Mesenteric fat pad (tissue), 1 donor: ENCODE results near the gene ANKS1B. TPM values are rescaled to one million over a fixed set of nuclear protein-coding genes. Genes with fewer than 3 reads are reported as not detected.

Source experiments
- DNase-seq: peaks from one replicate; pipeline ENCODE4 v3.0.0-alpha.2; 2020; ENCODE audit warnings: low spot score
- total RNA-seq: library from RNA; stranded (reverse); fragmentation: NEBNext Ultra II Directional; extraction: Animal tissue kit (Norgen Biotek cat#: 25700); gene quantifications from one replicate; pipeline ENCODE4 v1.2.1, GENCODE V29; 2021
- donor health status: DM: yes; HTN: yes; CAD: no.

Gene ANKS1B
- total RNA-seq, 1 donor from 2014 or later: 5.3 TPM

DNA sequence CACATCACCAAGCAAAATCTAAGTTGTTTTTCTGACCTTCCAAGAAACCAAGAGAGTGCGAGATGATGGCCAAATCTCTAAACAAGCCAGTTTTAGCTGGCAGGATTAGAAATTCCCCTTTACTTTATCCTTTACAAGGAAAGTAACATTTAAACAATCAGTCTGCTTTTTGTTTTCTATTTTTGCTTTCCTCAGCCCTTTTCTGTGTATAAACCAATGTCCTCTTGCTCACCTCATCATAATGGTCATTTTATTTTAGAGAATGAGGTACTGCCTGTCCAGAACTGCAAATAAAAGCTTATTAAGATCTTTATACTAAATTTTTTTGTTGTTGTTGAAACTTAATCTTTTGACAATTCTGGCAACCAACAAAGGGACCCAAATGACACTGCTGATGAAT, 779.6 kb downstream of the ANKS1B start:
- no peak for DNase-seq

DNA sequence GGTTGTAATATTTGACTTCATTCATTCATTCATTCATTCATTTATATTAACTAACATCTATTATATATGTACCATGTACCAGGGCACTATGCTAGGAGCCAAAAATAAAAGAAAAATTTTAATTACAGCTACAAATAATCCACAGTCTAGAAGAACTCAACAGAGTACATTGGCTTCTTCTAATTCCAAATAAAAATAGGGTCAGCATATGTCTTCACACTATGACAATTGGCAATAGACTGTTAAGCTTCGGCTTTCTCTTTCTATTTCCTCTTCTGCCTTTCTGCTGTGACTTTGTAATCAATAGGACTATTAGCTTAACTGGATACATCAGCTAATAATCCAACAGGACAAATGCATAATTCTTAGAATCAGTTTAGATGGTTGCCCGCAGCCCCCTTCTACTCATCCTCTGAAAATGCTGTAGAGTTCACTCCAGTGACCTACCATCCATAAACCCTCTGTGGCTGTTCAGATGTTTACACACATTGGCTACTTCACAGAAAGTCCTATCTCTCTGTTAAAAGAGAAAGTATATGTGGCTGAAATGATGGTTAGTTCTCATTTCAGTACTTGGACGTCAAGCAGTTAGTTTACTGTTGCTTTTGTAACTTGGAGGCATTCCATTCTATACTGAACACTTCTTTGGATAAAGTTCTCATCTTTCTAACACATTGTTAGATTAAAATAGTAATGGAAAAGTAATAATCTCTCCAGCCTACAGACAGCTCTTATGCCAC, 782.7 kb downstream of the ANKS1B start:
- DNase-seq: no peak

DNA sequence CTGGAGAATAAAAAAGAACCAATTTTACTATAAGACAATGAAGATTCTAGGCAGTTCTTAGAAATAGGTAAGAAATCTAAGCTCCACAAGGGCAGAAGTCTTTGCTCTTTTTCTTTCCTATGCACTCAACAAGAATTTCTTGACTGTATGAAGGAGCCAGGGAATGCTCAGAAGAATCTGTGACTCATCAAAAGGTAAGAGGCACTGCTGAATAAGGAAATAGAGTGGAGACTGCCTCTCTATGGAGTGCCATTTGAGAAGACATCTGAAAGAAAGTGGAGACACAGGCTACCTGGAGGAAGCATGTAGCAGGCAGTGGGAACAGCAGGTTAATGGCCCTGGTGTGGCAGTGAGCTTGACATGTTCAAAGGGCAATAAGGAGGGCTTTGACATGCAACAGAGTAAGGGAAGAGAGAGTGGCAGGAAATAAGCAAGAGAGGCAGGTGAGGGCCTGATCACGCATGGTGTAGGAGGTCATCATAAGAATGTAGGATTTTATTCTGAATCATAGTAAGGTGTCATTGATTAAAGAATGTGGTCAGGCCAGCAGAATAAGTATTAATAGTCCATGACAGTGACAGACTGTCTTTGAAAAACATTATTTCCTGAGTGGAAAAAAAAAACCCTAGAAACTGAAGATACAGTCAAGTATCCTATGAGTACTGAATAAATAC, 783.9 kb downstream of the ANKS1B start:
- DNase-seq: no peak

DNA sequence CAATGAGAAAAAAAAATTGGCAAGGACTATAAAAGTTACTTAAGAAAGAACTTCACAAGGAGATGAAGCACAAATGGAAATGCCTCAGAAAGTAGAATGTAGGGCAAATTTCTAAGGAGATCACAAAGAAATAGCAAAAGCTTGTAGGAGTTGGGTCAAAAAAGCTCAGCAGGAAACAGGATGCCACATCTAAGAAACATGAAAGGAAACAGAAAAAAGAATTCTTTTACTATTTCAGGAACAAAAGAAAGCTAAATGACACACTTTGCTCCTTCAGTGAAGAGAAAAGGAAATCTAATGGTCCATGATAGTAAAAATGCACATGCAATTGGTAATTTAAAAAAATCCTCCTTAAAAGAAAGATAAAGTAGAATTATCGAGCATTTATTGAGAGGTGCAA, 789.3 kb downstream of the ANKS1B start:
- no peak for DNase-seq

DNA sequence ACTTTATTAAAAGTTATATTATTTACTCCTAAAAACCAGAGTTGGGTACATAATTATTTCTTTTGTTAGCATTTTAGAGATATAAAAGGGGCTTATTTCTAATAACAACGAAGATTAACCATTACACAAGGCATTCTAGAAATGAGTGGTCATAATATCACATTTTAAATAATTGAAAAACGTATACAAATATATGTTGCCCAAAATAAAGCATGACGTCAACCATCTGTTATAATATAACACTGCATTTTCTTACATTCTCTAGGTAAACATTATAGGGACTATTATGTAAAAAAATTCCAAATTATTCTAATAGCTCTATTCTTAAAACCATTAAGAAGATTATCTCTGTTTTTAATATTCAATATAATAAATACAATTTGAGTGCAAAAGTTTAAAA, 792.2 kb downstream of the ANKS1B start:
- DNase-seq: no peak

DNA sequence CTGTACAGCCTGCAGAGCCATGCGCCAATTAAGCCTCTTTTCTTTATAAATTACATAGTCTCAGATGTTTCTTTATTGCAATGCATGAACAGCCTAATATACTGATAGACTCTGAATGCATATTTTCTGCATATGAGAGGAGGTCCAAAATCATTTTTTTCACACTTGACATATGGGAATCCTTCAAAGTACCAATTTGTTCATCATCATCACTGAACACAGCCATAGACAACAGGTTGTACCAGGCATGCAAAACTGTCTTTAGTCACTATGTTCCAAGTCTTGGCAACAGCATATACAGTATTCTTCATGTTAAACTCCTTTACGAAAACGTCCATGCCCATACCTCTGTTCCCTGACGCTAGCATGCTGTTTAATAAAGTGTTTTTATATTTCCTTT, 807.9 kb downstream of the ANKS1B start:
- no peak for DNase-seq

DNA sequence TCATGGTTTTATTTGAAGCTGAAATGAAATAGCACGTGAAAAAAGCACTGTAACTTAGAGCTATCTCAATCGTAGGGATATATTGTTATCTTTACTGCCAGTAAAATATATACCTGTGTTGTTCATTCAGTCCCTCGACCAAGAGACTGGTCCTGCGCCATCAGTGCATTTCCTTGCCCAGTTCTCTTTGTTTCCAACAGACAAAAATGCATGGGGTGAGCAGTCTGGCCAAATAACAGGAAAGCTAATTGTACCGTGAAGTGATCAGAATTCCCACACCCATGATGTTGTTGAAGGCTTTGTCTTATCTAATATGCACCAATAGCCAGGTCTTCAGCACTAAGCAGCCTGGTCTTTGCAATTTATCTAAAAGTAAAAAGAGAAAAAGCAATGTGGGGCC, 814.3 kb downstream of the ANKS1B start:
- no peak for DNase-seq

DNA sequence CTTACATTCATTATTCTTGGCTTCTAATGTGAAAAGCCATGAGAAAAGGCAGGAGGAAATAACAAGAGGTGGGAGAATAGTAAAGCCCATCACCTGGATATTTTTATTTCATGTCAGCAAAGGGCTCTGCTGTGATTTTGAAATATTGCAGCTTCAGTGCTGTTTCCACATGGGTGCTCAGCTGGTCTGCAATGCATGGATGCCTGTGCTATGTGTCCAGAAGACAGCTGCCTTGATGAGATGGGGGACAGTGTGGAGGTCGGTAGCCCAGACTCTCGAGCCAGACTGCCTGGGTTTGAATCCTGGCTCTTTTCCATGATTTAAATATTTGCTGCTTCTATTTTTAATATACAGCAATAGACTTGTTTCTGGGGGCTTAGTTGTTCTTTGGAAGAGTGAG, 814.7 kb downstream of the ANKS1B start:
- no peak for DNase-seq

DNA sequence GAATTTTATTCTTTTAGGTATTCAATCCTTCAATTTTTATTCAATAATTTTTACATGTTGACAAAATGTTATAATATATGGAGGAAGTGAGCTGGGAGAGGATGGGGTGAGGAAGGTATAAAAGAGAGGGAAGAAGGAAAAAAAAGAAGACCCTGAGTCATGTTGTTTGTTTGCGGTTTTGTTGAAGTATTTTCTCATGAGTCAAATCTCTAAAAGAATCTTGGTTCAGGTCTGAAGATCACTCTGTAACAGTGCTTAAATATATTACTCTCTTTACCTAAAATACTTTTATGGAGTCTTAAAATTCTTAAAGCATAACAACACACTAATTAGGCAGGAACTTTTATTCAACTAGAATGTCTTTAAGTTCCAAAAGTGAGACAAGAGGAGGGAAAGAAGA, 826.8 kb downstream of the ANKS1B start:
- DNase-seq: no peak

DNA sequence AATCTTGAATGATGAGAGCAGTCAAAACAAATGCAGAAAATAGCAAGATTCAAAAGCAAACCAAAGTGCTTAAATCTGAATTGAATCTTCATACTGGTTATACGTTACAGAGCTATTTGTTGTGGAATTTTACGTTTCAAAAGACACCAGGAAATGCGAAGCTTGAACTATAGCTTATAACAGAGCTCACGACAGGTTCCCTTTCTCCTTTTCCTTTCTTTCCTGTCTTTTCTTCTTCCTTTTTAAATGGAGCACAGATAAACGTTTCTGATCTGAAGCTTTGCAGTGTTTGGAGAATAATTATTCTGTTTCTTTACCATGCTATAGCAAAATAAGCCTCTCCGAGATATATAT, 829.8 kb downstream of the ANKS1B start:
- no peak for DNase-seq

DNA sequence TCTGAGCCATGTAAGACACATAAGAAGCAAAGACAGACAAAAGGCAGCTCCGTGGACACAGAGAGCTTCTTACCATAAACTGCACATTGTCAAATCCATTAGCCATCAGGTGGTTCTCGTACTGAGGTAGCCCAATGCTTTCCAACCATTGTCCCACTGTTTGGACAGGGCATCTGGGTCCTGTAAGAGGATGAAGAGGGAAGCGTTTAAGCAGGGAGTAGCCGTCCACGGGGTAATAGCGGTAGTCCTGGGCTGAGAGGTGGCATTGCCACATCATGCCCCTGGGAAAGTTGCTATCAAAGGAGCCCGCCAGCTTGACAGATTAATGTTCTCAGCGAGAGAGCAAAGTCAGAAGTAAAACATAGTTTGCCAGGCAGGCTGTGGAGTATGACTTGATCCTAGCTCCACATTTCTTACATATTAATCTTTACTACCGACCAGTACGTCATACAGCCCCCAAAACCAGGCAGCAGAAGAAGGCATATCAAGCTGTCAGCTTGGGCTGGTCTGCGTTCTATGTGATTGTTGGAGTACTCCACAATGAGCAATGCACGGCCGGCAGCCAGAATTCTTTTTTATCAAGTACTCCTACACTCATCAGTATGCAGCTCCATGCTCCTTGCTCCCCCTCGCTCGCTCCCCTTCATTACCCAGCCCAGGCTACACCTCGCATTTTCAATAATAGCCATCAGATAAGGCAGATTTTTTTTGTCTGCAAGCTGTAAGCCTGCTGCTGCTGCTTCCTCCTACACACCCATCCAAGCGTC, 830.3 kb downstream of the ANKS1B start:
- DNase-seq: no peak

DNA sequence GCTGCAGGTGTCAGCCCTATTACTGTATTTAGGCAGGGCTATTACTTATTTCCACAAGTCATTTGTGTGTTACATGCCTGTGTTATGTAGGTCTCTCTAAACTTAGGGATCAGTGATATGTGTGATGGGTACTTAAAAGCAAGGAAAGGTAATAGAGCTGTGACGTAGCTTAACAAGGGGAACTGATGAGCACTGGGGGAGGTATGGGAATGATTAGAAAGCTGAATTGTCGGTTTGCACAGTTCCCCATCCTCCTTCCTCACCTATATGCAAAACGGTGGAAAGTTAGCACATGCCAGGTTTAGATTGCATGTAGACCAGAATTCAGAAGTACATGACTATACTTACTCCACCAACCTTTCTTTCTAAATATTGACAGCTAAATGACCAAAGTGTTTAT, 831.4 kb downstream of the ANKS1B start:
- DNase-seq: no peak

DNA sequence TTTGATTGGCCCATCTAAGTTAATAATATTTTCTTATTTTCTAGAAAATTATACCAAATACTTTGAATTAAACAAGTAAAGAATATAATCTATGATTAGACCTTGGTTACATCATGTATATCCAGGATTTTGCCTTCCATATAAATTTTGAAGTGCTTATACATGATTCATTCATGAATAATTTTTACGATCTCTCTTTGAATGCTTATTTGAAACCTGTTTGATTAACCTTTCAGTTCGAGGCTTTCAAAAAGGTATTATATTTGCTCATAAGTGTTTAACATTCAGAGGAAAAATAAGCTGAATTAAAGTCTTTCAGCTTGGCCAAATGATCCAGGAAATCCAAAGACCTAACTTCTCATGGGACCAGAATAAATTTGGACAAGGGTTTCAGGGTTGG, 832.4 kb downstream of the ANKS1B start:
- no peak for DNase-seq

DNA sequence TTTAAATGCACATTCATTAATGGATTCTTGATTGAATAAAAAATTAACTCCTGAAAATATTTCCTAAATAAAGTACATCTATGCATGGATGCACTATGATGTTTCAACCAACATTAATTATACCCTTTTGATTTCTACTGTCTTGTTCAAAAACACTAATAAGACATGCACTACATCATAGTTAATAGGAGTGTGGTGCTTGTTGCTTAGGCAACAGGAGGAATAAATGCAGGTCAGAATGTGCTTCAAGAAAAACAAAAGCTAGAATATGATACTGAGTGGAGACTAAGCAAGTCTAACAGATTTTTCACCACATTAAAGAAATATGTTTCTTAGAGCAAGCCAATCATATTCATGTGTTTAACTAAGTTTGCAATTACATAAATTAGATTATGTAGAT, 833.0 kb downstream of the ANKS1B start:
- no peak for DNase-seq

DNA sequence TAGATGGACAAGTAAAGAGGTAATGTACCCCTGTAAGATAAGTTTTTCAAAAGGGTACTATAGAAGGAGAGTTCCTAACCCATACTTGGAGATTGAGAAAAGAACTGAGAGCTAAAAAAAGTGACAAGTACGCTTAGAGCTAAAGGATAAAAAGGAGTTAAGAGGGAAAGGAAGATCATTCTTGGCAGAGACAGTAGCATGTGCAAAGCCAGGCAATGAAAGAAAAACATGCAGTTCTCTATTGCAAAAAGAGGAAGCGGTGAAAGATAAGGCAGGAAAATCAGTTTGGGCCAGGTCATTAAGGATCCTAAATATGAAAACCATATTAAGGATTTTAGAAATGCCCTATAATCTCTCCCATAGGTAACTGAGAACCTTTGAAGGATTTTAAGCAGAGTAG, 837.6 kb downstream of the ANKS1B start:
- no peak for DNase-seq

DNA sequence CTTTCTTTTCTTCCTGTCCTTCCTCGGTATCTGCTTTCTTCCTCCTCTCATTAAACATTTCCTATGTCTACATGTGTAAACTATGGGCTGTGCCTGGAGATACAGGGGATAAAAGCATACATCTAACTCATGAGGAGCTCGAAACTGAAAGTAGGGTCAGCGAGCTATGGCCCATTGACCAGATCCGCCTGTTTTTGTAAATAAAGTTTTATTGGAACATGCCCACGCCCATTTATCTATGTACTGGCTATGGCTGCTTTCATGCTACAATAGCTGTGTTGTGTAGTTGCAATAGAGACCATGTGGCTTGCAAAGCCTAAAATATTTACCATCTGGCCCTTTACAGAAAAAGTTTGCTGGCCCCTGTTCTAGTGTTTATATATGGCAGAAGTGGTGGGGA, 838.0 kb downstream of the ANKS1B start:
- DNase-seq: no peak

DNA sequence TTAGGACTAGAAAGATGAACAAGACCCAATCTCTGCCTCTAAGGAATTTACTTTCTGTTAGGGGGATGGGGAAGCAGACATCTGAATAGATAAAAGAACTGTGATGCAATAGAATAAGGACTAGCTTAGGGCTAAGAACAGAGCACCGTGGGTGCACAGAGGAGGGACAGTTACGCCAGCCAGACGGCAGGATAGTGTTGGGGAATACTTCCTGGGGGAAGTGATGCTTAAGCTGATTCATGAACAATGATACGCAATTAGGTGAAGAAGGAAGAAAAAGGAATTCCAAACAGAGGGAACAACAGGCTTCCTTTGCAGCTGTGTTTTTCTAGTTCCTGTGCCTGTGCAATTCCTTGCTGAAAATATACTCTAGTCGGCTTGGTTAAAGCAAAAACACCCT, 838.6 kb downstream of the ANKS1B start:
- DNase-seq: no peak

DNA sequence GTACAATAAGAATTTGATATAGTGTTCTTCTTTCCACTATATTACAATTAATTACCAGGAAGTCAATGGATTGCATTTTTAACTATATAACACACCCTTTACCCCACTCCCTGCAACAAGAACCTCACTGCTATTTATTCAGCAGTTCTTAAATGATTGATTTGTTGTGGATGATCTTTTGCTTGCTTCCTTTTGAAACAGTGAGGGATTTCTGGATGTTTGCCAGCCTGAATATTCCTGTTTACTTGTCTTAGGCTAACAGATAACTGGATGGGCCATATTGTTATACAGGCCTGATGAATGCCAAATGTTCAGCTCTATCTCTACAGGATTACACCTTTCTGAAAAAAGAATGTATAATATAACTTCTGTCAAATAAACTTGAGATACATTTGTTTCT, 842.1 kb downstream of the ANKS1B start:
- DNase-seq: no peak

DNA sequence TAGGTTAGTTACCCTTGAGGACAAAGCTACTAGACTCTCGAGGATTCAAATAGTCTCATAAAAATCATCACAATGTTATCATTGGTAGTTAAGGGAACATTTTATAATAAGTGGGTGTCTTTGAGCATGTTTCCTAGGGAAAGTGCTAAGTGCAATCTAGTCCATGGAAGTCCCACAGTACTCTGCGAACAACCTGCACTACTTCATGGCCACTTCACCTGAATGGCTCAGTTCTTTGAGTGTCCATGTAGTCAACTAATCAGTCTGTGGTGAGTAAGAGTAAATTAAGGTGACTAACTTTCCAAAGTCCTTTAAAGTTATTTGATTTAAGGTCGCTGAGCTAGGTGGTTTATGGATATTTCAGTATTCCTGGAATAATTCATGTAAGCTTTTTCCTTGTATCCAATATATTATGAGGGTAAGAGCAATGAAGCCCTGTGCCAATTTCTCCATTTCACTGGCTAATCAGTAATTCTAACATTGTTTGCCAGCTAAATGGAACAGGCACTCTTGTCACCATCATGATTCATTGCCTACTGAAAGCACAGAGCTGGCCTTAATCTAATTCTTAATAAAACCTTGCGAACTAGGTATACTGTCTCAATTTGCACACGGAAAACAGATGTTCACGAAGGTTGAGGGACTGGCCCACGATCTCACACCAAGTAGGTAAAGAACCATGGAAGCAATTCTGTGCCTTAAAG, 844.6 kb downstream of the ANKS1B start:
- DNase-seq: no peak

DNA sequence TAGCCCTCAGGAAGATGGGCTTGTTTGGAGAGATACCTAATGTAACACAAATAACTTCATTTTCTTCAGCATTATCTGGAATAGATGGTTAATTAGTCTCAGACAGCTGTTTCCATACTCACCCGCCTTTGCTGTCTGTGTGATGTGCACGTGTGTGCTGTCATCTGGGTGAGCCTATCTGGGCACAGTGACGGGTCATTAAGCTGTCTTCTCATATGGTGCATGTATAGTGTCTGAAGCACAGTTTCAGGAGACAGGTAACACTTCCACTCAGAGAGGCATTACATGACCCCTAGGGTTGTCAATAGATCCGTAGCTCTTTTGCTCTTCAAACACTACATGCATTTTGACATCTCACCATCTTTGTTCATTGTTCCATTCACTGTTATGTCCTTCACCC, 846.3 kb downstream of the ANKS1B start:
- no peak for DNase-seq

DNA sequence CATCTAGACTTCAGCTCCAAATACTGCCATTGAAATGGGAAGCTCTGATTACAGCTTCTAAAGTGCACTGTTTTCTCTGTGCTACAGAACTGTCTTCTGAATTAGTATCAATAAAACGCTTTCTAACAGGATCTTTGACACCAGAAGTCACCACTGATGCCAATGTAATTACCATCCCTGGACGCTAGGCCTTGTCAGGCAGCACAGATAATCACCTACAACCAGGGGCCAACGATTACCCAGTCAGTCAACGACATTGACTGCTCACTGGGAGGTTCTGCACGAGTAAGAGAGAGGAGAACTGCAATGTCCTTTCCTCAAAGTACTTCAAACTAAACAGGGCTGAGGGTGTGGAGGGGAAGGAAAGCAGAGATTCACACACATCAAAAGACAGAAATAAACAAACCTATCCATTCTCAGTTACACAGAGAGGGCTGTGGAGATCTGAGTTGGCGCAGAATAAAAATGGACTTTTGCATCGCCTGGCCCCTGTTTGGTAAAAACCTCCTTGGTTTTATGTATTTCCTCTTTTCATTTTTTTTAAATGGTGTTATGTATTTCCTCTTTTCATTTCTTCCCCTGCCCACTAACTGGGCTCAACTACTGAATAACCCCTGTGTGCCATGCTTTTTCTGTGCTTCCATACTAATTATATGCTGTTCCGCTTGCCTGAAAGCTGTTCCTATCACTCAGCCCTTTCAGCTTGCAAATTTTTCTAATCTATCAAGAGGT, 847.4 kb downstream of the ANKS1B start:
- no peak for DNase-seq
